ENCODE measurements around the gene SVOPL.

SVOPL gene

DNA sequence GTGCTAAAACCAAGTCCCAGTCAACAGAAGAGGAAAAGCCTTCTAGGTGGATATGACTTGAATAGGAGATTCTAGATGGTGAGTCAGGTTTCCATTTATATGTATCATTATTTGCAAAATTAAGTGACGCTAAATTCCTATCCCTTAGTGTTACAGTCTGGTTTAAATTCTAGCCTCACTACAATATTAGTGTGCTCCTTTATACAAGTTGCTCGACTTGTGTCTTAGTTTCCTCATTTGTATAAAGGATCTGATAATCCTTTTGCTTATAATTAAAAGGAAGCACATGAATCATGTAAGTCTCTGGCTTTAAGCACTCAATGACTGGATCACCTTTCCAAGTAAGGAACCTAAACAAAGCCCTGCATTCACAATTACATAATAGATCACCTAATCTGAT lies 105.7 kb downstream of the SVOPL start:
- H3K27me3 ChIP-seq (ENCODE audit: control insufficient read depth, insufficient read depth, low read length), result no peaks in the 10 kb centered on the region
- no peak overlapping the region for H3K4me2 ChIP-seq (ENCODE audit: low read length)
- no peak overlapping the region for H3K4me3 ChIP-seq (ENCODE audit: low read length)
- no peaks in the 10 kb centered on the region for H3K4me1 ChIP-seq (ENCODE audit: control insufficient read depth, insufficient read depth, low read length)
- H3K36me3 ChIP-seq (ENCODE audit: insufficient read depth, low read length), result no peaks in the 10 kb centered on the region
- H3K9ac ChIP-seq (ENCODE audit: low read depth, low read length), result no peak overlapping the region
- H3K9me3 ChIP-seq (replicated peaks; ENCODE audit: low read length), result no peaks in the 10 kb centered on the region

- Histone ChIP-seq H3K4me1 (ENCODE audit: control insufficient read depth, insufficient read depth, low read length) (no peaks in the 10 kb centered on the region), H3K4me3 (ENCODE audit: low read length) (no peak overlapping the region), H3K9me3 (replicated peaks; ENCODE audit: low read length) (no peaks in the 10 kb centered on the region), H3K36me3 (ENCODE audit: insufficient read depth, low read length) (no peaks in the 10 kb centered on the region), H3K27me3 (ENCODE audit: control insufficient read depth, insufficient read depth, low read length) (no peaks in the 10 kb centered on the region), H3K4me2 (ENCODE audit: low read length) (no peak overlapping the region), H3K9ac (ENCODE audit: low read depth, low read length) (no peak overlapping the region)
Observed at GRCh38 chr7:138590154-138590553, 111.0 kb downstream of the SVOPL start.

DNA sequence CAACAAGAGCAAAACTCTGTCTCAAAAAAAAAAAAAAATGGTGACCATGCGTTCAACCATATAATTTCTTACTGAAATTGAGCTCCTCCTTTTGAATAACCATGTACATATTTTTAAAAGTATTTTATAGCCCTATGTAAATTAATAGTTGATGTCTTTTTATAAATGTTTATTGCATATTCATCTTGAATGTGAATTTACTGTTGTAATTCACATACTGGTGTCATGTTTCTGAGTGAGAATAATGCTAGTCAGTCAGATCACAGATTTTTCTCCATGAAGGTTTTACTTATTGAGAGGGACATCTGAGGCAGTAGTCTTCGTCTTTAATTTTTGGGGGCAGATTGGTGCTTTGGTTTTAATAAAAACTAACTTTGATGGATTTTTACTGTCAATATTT lies 112.2 kb downstream of the SVOPL start:
- Histone ChIP-seq H3K9me3 (replicated peaks; ENCODE audit: low read length) (no peaks in the 10 kb centered on the region), H3K4me3 (ENCODE audit: low read length) (no peak overlapping the region), H3K9ac (ENCODE audit: low read depth, low read length) (no peak overlapping the region), H3K4me2 (ENCODE audit: low read length) (no peak overlapping the region), H3K36me3 (ENCODE audit: insufficient read depth, low read length) (no peaks in the 10 kb centered on the region), H3K27me3 (ENCODE audit: control insufficient read depth, insufficient read depth, low read length) (no peaks in the 10 kb centered on the region), H3K4me1 (ENCODE audit: control insufficient read depth, insufficient read depth, low read length) (no peaks in the 10 kb centered on the region)

GRCh38 chr7:138587485-138587884 lies 113.7 kb downstream of the SVOPL start:
- Histone ChIP-seq H3K9ac (ENCODE audit: low read depth, low read length) (no peak overlapping the region), H3K27me3 (ENCODE audit: control insufficient read depth, insufficient read depth, low read length) (no peaks in the 10 kb centered on the region)

DNA sequence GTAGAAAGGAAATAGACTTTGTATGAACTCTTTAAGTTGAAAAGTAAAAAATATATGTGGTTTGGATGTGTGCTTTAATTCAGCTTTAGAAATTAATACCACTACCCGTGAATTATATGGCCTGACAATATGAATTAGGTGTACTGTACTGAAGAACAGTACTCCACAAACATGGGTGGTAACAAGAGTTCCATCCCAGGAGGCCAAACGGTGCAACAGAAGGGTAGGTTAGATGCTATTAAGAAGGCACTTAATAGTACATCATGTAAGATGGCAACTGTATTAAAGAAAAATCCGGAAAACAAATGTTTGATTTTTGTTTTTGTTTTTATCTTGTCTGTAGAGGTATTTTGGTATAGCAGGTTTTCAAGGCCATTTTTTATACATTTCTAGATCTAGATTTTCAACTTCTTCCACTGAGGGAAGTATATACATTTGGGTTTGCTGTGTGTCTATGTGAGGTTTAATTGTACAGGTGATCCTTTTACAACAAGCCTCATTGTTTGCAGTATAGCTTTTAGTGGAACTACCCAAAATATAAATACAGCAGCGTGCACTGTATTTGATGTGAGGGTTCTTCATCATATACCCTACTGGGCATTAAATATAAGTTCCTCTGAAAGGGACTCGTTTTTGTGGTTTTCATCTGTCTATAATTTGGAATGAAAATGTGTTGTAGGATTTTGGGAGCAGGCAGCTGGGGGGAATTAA lies 115.7 kb downstream of the SVOPL start:
- Histone ChIP-seq H3K4me3 (ENCODE audit: low read length) (no peak overlapping the region), H3K4me2 (ENCODE audit: low read length) (no peak overlapping the region), H3K9ac (ENCODE audit: low read depth, low read length) (no peak overlapping the region), H3K9me3 (replicated peaks; ENCODE audit: low read length) (no peaks in the 10 kb centered on the region), H3K27me3 (ENCODE audit: control insufficient read depth, insufficient read depth, low read length) (no peaks in the 10 kb centered on the region), H3K36me3 (ENCODE audit: insufficient read depth, low read length) (no peaks in the 10 kb centered on the region), H3K4me1 (ENCODE audit: control insufficient read depth, insufficient read depth, low read length) (no peaks in the 10 kb centered on the region)

More at GRCh38 chr7:138587485-138587884, 113.7 kb downstream of the SVOPL start:
- Histone ChIP-seq H3K4me3 (ENCODE audit: low read length) (no peak overlapping the region), H3K4me2 (ENCODE audit: low read length) (no peak overlapping the region), H3K36me3 (ENCODE audit: insufficient read depth, low read length) (no peaks in the 10 kb centered on the region), H3K4me1 (ENCODE audit: control insufficient read depth, insufficient read depth, low read length) (no peaks in the 10 kb centered on the region), H3K9me3 (replicated peaks; ENCODE audit: low read length) (no peaks in the 10 kb centered on the region)

DNA sequence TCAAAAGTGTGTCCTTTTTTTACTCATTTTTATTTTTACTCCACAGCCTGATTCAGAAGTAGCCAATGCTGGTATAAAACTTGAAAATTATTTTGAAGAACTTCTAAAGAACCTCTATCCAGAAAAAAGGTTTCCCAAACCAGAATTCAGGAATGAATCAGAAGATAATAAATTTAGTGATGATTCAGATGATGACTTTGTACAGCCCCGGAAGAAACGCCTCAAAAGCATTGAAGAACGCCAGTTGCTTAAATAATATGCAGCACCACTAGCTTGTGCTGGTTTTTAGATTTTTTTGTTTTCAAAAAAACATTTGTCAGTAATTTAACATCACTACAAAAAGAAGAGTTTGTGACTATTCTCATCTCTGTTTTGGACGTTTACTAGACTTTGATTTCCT lies 116.5 kb downstream of the SVOPL start:
- Histone ChIP-seq H3K4me1 (ENCODE audit: control insufficient read depth, insufficient read depth, low read length) (no peaks in the 10 kb centered on the region), H3K9me3 (replicated peaks; ENCODE audit: low read length) (no peaks in the 10 kb centered on the region), H3K4me2 (ENCODE audit: low read length) (no peak overlapping the region), H3K4me3 (ENCODE audit: low read length) (no peak overlapping the region), H3K36me3 (ENCODE audit: insufficient read depth, low read length) (no peaks in the 10 kb centered on the region), H3K27me3 (ENCODE audit: control insufficient read depth, insufficient read depth, low read length) (no peaks in the 10 kb centered on the region), H3K9ac (ENCODE audit: low read depth, low read length) (no peak overlapping the region)

DNA sequence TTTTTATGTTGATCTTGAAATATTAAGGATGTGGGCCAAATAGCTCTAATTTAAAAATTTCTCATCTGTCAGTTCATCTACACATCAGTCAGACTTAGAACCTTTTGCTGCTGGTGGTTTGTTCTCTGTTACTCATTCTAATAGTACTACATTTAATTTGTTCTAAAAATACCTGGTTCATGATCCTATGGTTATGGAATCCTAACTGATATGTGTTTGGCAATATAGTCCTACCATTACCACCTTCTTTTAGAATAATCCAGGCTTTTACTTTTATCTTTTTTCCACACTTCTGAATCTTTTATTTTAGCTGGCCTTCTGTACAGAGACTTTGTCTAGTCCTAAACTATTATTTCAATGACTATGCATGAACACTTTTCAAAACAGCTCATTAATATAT lies 116.9 kb downstream of the SVOPL start:
- H3K4me1 ChIP-seq (ENCODE audit: control insufficient read depth, insufficient read depth, low read length), result no peaks in the 10 kb centered on the region
- H3K4me2 ChIP-seq (ENCODE audit: low read length), result no peak overlapping the region
- no peak overlapping the region for H3K4me3 ChIP-seq (ENCODE audit: low read length)
- H3K9ac ChIP-seq (ENCODE audit: low read depth, low read length), result no peak overlapping the region
- H3K9me3 ChIP-seq (replicated peaks; ENCODE audit: low read length), result no peaks in the 10 kb centered on the region
- H3K36me3 ChIP-seq (ENCODE audit: insufficient read depth, low read length), result peaks cover 3% of the 10 kb centered on the region
- H3K27me3 ChIP-seq (ENCODE audit: control insufficient read depth, insufficient read depth, low read length), result no peaks in the 10 kb centered on the region

GRCh38 chr7:138581065-138581464 lies 120.1 kb downstream of the SVOPL start:
- H3K36me3 ChIP-seq (ENCODE audit: insufficient read depth, low read length), result peaks cover 5% of the 10 kb centered on the region

GRCh38 chr7:138579671-138580070 lies 121.5 kb downstream of the SVOPL start:
- Histone ChIP-seq H3K36me3 (ENCODE audit: insufficient read depth, low read length) (peaks cover 5% of the 10 kb centered on the region), H3K4me2 (ENCODE audit: low read length) (no peak overlapping the region), H3K27me3 (ENCODE audit: control insufficient read depth, insufficient read depth, low read length) (no peaks in the 10 kb centered on the region), H3K4me3 (ENCODE audit: low read length) (no peak overlapping the region), H3K9me3 (replicated peaks; ENCODE audit: low read length) (no peaks in the 10 kb centered on the region), H3K4me1 (ENCODE audit: control insufficient read depth, insufficient read depth, low read length) (no peaks in the 10 kb centered on the region), H3K9ac (ENCODE audit: low read depth, low read length) (no peak overlapping the region)

More at GRCh38 chr7:138581065-138581464, 120.1 kb downstream of the SVOPL start:
- Histone ChIP-seq H3K4me3 (ENCODE audit: low read length) (no peak overlapping the region), H3K4me1 (ENCODE audit: control insufficient read depth, insufficient read depth, low read length) (no peaks in the 10 kb centered on the region), H3K4me2 (ENCODE audit: low read length) (no peak overlapping the region), H3K9ac (ENCODE audit: low read depth, low read length) (no peak overlapping the region), H3K27me3 (ENCODE audit: control insufficient read depth, insufficient read depth, low read length) (no peaks in the 10 kb centered on the region), H3K9me3 (replicated peaks; ENCODE audit: low read length) (no peaks in the 10 kb centered on the region)

GRCh38 chr7:138579136-138579535 lies 122.0 kb downstream of the SVOPL start:
- Histone ChIP-seq H3K4me2 (ENCODE audit: low read length) (no peak overlapping the region), H3K4me3 (ENCODE audit: low read length) (no peak overlapping the region), H3K9ac (ENCODE audit: low read depth, low read length) (no peak overlapping the region), H3K9me3 (replicated peaks; ENCODE audit: low read length) (no peaks in the 10 kb centered on the region), H3K27me3 (ENCODE audit: control insufficient read depth, insufficient read depth, low read length) (no peaks in the 10 kb centered on the region), H3K4me1 (ENCODE audit: control insufficient read depth, insufficient read depth, low read length) (no peaks in the 10 kb centered on the region), H3K36me3 (ENCODE audit: insufficient read depth, low read length) (peaks cover 5% of the 10 kb centered on the region)

DNA sequence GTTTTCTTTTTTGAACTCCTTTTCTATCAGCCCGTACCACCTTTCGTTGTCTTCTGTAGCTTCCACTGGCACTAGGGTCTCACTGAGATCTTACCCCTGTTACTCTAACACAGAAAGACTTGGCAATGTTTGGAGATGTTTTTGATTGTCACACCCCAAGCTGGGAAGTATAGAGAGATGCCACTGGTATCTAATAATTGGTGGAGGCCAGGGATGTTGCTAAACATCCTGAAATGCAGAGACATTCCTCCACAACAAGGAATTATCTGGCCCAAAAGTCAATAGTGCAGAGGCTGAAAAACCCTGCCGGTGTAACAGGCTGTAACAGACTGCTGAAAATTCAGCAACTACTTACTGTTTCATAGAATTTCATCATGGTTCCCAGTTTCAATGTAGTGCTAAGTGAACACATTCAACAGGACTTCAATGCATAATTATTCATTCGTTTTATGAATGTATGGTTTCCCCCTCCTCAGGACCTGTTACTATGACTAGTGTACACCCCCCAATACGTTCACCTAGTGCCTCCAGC lies 125.2 kb downstream of the SVOPL start:
- H3K36me3 ChIP-seq (ENCODE audit: insufficient read depth, low read length), result peaks cover 7% of the 10 kb centered on the region
- no peak overlapping the region for H3K4me2 ChIP-seq (ENCODE audit: low read length)
- H3K9ac ChIP-seq (ENCODE audit: low read depth, low read length), result no peak overlapping the region
- H3K4me3 ChIP-seq (ENCODE audit: low read length), result no peak overlapping the region
- H3K4me1 ChIP-seq (ENCODE audit: control insufficient read depth, insufficient read depth, low read length), result no peaks in the 10 kb centered on the region
- no peaks in the 10 kb centered on the region for H3K27me3 ChIP-seq (ENCODE audit: control insufficient read depth, insufficient read depth, low read length)
- no peaks in the 10 kb centered on the region for H3K9me3 ChIP-seq (replicated peaks; ENCODE audit: low read length)

DNA sequence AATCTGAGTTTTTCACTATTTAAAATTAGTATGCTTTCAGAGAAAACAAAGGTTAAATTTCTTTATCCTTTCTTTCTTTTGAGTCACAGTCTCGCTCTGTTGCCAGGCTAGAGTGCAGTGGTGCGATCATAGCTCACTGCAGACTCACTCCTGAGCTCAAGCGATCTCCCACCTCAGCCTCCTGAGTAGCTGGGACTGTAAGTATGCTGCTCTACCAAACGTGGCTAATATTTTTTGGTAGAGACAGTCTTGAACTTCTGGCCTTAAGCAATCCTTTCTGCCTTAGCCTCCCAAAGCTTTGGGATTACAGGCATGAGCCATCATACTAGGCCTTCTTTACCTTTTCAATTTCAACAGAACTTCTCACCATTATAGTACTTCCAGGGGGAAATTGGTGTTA lies 127.4 kb downstream of the SVOPL start:
- Histone ChIP-seq H3K4me3 (ENCODE audit: low read length) (no peak overlapping the region), H3K9me3 (replicated peaks; ENCODE audit: low read length) (no peaks in the 10 kb centered on the region), H3K9ac (ENCODE audit: low read depth, low read length) (no peak overlapping the region), H3K4me1 (ENCODE audit: control insufficient read depth, insufficient read depth, low read length) (no peaks in the 10 kb centered on the region), H3K4me2 (ENCODE audit: low read length) (no peak overlapping the region), H3K27me3 (ENCODE audit: control insufficient read depth, insufficient read depth, low read length) (no peaks in the 10 kb centered on the region), H3K36me3 (ENCODE audit: insufficient read depth, low read length) (peaks cover 5% of the 10 kb centered on the region)

All from skeletal muscle satellite cell (primary cell).